Measurements from ENCODE around the gene TCF21.
"Not testable (repeated sequence)": the region's sequence is repeated elsewhere in the genome, so short reads cannot be mapped to it uniquely, and the experiment has no call there.

TCF21 gene

DNA sequence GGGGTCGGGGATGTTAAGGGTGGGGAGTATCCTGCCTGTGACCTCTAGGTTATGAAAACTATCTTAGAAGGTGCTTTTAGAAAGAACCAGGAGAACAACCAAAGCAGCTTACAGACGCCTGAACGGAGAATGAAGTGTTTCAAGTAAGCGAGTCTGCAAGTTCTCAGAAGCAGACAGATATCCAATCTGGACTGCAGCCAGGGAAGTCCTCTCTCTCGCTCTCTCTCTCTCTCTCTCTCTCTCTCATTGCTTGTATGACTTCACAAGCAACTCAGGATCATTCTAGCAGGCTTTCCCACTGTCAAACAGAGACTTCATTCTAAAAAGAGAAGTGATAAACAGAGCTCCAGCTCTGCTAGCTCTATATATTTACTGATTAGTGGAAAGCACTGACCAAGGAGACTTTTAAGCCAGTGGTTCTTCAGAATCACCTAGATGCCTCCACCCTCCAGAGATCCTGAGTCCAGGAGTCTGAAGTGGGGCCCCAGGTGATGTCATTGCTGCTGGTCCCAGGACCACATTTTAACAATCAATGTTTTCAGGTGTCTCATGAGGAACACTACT lies 6.0 kb downstream of the TCF21 start:
- H3K36me3 Mint-ChIP-seq = no peaks in the 10 kb centered on the region
- H3K4me1 Mint-ChIP-seq = peaks cover 27% of the 10 kb centered on the region
- ATAC-seq = no peak
- H3K27me3 Mint-ChIP-seq = peaks cover 76% of the 10 kb centered on the region
- no peak overlapping the region for H3K4me3 Mint-ChIP-seq
- peaks cover 2% of the 10 kb centered on the region for H3K9me3 Mint-ChIP-seq
- no peak overlapping the region for H3K27ac Mint-ChIP-seq

DNA sequence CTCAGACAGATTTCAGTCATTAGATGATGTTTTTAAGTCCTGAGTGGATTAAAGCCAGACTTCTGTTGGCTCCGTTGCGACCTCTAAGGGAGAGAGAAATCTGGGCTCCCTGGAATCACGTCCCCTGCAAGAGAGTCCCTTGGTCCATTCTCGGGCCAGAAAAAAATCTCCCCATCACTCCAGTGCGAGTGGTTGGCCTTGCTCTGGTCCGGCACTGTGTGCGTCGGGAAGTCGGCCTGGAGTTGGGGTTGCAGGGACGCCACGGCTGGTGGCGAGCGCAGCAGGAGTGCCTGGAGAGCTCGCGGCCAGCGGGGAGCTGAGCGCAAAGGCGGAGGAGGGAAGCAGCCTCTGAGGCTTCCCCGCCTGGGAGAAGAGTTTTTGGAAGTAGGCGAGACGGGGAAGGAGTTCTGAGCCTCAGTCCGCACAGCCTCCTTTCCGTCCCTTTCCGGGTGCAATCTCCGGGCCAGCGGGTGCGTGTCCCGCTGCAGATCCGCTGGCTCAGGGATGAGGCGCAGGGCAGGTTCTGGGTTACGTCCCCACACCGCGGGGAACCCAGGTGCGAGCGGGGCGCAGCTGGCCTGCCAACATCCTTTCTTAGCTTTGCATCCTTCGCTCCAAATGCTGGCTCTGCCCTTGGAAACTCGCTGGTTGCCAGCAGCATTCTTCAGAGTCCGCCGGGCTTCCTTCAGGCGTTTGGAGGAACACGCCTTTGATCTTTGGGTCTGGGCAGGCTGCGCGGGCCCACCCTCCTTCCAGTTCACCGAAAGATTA lies 6.8 kb downstream of the TCF21 start:
- ATAC-seq = no peak
- Mint-ChIP-seq H3K4me3 (no peak overlapping the region), H3K27ac (no peak overlapping the region), H3K4me1 (peaks cover 25% of the 10 kb centered on the region), H3K27me3 (peaks cover 74% of the 10 kb centered on the region), H3K9me3 (peaks cover 2% of the 10 kb centered on the region), H3K36me3 (no peaks in the 10 kb centered on the region)

DNA sequence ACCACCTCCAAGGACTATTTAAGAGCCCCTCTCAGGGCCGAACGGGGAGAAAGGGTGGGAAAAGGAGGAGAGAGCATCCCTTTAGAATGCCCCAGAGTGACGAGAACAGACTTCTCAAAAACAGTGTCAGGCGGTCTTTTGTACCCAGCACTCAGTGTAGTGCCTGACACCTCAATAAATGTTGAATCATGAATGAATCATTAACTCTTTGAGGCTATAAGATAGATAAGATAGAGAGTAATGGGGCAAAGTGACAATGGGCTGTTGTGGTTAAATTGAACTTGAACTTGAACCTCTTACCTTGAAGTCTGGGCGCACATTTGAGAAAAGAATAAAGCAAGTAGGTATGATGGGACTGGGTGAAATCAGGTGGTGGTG lies 7.4 kb downstream of the TCF21 start:
- peaks cover 74% of the 10 kb centered on the region for H3K27me3 Mint-ChIP-seq
- H3K4me1 Mint-ChIP-seq = peaks cover 19% of the 10 kb centered on the region
- H3K4me3 Mint-ChIP-seq = no peak overlapping the region
- H3K36me3 Mint-ChIP-seq = no peaks in the 10 kb centered on the region
- no peak for ATAC-seq
- H3K9me3 Mint-ChIP-seq = peaks cover 2% of the 10 kb centered on the region
- H3K27ac Mint-ChIP-seq = no peak overlapping the region

DNA sequence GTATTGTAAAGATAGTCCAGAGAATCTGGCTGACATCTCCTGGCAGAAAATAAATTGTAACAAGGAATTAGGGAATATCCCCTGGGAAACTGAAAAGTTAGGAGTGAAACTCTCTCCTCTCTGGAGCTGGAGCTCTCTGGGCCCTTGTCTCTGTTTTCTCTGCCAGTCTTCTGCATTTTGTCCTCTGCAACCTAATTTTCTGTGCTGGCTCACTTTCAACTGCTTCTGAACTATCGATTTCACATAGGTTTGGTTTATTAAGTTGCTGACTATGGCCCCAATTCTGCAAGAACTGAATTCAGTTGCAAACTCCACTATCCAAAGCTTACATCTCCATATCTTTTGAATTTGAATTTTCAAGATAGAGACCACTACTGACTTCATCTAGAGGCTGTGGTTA lies 9.3 kb downstream of the TCF21 start:
- Mint-ChIP-seq H3K4me3 (no peak overlapping the region), H3K36me3 (no peaks in the 10 kb centered on the region), H3K9me3 (peaks cover 2% of the 10 kb centered on the region), H3K27me3 (peaks cover 59% of the 10 kb centered on the region), H3K27ac (no peak overlapping the region), H3K4me1 (peaks cover 5% of the 10 kb centered on the region)
- ATAC-seq = no peak

DNA sequence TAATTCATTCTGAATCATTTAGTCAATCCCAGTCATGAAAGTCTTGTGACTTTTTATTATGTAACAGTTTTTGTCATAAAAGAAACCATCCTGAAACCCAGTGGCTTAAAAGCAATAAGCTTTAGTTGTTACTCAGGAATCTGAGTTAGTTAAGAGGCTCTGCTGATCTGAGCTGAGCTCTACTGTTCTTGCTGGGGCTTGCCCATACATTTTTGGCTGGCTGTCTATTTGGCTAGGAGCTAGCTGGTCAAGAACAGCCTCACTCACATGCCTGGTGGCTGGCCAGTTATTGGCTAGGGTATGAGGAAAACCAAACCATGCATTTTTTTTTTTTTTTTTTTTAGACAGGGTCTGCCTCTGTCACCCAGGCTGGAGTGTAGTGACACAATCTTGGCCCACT lies 10.6 kb downstream of the TCF21 start:
- Mint-ChIP-seq H3K4me3 (no peak overlapping the region), H3K27ac (no peak overlapping the region), H3K27me3 (peaks cover 58% of the 10 kb centered on the region), H3K9me3 (no peaks in the 10 kb centered on the region), H3K36me3 (no peaks in the 10 kb centered on the region), H3K4me1 (no peaks in the 10 kb centered on the region)
- ATAC-seq = no peak

DNA sequence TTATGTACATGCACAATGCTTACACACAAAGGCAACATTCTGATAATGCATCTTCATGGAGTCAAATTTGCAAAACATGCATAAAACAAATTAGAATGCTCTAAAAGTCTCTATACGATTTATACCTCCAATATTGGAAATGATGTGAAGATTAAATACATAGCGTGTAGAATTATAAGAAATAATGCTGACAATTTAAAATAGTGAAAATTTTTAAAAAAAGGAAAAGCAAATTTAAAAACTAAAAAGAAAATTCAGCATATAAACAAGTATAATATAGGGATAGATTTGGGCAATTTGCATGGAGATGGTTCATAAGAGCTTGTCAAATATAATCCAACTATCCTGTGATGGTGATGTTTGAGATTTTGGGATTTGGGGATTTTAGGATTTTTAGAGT lies 14.9 kb downstream of the TCF21 start:
- ATAC-seq = no peak
- Mint-ChIP-seq H3K36me3 (no peaks in the 10 kb centered on the region), H3K4me1 (no peaks in the 10 kb centered on the region), H3K27ac (no peak overlapping the region), H3K27me3 (peaks cover 50% of the 10 kb centered on the region), H3K4me3 (no peak overlapping the region), H3K9me3 (no peaks in the 10 kb centered on the region)

DNA sequence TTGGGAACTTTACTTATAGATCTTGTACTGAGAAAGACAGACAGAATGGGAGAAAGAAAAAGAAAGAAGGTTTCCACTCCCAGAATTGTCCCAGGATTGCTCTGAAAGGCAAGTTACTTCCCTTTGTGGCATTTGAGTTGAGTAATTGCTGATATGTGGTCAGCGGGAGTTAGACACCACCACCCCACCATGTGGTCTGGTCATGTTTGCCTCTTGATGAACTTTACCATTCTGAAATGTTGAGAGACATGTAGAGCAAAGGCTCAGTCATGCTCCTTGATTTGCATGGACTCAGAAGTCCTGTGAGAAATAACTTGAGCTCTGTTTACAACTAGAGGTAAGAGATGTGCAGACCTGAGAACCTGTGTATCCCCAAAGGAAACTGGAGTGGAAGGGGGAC lies 17.1 kb downstream of the TCF21 start:
- H3K9me3 Mint-ChIP-seq = no peaks in the 10 kb centered on the region
- no peak for ATAC-seq
- no peaks in the 10 kb centered on the region for H3K4me1 Mint-ChIP-seq
- no peak overlapping the region for H3K27ac Mint-ChIP-seq
- peaks cover 56% of the 10 kb centered on the region for H3K27me3 Mint-ChIP-seq
- H3K36me3 Mint-ChIP-seq = no peaks in the 10 kb centered on the region
- H3K4me3 Mint-ChIP-seq = no peak overlapping the region

DNA sequence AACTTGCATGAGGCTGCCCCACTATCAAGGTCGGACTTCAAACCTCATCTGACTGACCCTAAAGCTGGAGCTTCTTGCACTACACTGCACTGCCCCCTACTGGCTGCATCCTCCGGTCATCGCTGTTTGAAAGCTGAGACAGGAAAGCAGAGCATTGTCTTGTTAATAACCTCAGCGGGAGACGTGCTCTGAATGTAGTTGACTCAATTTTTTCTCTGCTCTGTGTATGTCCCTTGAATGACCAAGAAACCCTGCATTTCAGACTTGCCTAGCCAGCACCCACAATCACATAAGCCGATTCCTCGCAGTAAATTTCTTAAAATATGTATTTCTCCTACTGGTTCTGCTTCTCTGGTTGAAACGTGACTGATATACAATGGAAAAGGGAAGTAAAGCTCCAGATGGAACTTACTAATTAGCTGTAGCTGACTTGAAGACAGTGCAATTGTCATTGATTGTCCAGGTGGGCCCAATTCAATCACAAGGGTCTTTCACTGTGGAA lies 27.8 kb downstream of the TCF21 start:
- Mint-ChIP-seq H3K9me3 (no peaks in the 10 kb centered on the region), H3K27ac (no peak overlapping the region), H3K27me3 (peaks cover 21% of the 10 kb centered on the region), H3K4me3 (no peak overlapping the region), H3K36me3 (no peaks in the 10 kb centered on the region), H3K4me1 (peaks cover 5% of the 10 kb centered on the region)
- ATAC-seq = peak; percentile 75

DNA sequence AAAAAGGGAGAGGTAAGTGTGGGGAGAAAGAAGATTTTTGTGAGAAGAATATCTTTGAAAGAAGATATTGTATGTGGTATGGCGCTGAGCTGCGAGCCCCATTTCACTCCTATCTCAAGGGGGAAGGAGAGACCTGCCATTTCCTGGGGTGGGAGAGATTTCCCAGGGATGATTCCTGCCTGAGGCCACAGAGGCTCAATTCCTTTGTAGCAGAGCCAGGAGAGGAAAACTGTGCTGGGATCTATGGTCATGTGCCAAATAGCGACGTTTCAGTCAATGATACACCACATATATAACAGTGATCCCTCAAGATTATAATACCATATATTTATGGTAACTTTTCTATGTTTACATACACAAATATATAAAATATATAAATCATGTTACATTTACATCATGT lies 28.9 kb downstream of the TCF21 start:
- H3K27ac Mint-ChIP-seq = no peak overlapping the region
- ATAC-seq = no peak
- H3K27me3 Mint-ChIP-seq = peaks cover 21% of the 10 kb centered on the region

DNA sequence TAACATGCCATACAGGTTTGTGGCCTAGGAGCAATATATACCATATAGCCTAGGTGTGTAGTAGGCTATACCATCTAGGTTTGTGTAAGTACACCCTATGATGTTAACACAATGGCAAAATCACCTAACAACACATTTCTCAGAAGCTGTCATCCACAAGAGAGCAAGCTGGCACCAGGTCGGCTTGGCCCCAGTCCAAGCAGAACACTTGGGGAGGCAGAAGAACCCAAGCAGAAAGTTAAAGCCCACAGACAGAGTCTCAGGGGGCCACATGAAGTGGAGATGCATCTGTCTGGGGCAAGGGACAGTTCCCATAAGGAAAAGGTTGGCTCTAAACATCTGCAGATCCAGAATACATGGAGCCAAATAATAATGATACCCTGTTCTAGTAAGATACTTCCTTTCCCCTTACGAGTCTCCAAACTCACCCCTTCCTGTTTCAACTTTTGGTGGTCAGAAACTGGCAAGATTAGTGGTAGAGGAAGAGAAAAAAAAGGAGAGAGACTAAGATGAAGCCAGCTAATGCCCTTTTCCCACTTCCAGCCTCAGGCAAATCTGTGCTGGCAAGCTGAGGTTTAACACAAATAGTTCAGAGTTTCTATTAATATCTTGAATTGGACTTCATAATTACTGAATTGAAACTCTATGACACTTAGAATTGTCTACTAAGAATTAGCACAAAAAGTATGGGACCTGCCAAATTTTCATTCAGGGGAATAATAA lies 29.5 kb downstream of the TCF21 start:
- Mint-ChIP-seq H3K36me3 (no peaks in the 10 kb centered on the region), H3K27me3 (peaks cover 15% of the 10 kb centered on the region), H3K4me1 (peaks cover 5% of the 10 kb centered on the region), H3K9me3 (no peaks in the 10 kb centered on the region), H3K4me3 (no peak overlapping the region), H3K27ac (no peak overlapping the region)
- ATAC-seq = no peak

More for the DNA sequence above, 28.9 kb downstream of the TCF21 start:
- H3K36me3 Mint-ChIP-seq = no peaks in the 10 kb centered on the region
- H3K9me3 Mint-ChIP-seq = no peaks in the 10 kb centered on the region
- peaks cover 5% of the 10 kb centered on the region for H3K4me1 Mint-ChIP-seq
- no peak overlapping the region for H3K4me3 Mint-ChIP-seq

DNA sequence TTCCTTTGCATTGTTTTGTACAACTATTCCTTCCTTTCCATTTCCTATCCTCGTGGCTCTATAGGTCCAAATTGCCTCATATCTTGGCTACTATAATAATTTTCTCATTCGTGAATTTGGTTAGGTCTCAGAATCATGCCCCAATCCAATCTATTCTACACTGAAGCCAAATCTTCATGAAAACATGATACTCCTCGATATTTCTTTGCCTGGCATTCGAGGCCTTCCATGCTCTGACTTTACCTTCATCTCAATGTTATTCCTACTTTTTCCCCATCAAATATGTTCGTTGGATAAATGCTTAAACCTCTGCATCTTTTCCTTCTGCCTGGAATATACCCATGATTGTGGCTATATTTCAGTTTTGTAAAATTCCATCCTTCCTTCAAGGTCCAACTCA lies 30.4 kb downstream of the TCF21 start:
- H3K4me1 Mint-ChIP-seq = peaks cover 5% of the 10 kb centered on the region
- H3K9me3 Mint-ChIP-seq = no peaks in the 10 kb centered on the region
- ATAC-seq = no peak
- peaks cover 8% of the 10 kb centered on the region for H3K27me3 Mint-ChIP-seq
- no peak overlapping the region for H3K4me3 Mint-ChIP-seq
- H3K36me3 Mint-ChIP-seq = no peaks in the 10 kb centered on the region
- H3K27ac Mint-ChIP-seq = no peak overlapping the region

DNA sequence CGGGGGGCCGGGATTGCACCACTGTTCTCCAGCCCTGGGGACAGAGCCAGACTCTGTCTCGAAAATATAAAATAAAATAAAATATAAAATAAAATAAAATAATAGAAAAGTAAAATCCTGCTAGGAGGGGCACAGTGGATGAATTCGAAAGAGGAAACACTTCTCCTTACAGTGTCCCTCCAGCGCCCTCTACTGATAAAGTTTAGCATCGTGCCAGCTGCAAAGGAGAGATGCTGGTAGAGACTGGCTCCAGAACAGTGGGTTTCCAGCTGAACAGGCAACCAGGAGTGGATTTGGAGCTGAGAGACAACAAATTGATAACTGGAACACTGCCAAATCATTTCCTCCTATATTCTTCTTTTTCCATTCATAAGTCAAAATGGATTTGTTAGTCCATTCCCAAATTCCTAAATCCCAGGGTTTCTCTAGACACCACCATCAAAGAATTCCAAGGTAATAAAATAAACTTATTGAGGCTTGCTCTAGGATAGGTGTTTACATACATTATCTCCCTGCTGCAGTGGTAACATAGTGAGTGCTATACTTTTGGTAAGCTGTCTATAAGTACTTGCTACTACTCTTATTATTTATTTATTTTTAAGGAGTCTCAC lies 32.4 kb downstream of the TCF21 start:
- ATAC-seq = no peak
- H3K9me3 Mint-ChIP-seq = no peaks in the 10 kb centered on the region
- no peaks in the 10 kb centered on the region for H3K36me3 Mint-ChIP-seq
- no peak overlapping the region for H3K4me3 Mint-ChIP-seq
- H3K27ac Mint-ChIP-seq = no peak overlapping the region
- H3K27me3 Mint-ChIP-seq = peaks cover 8% of the 10 kb centered on the region
- peaks cover 5% of the 10 kb centered on the region for H3K4me1 Mint-ChIP-seq

DNA sequence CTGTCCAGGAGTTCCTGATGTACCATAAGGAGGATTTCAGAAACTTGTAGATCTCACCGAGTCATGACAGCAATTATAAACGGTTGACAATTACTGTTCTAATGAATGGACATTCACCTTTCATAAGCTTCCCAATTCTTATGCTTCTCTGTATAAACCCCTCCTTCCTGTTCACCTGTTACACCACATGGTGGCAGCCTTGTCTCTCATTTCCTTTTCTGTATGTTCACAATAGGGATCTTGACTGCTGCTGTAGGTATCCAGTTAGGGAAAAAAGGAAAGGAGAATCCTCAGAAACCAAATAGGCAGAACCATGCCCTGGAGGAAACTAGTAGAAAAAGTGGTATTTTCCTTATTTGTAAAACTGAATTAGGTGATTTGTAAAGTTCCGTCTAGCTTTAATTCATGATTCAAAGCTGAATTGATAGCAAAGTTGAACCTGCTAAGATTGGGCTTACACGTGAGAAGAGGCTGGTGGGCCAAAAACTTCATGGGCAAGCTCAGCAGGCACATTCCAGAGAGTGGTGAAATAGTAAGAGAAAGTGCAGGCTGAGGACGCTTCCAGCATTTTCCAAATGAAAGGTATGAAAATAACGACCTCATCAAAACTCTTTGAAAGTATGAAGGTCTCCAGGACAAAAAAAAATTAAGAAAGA lies 35.2 kb downstream of the TCF21 start:
- no peaks in the 10 kb centered on the region for H3K36me3 Mint-ChIP-seq
- peak; percentile 83 for ATAC-seq
- peaks cover 18% of the 10 kb centered on the region for H3K27me3 Mint-ChIP-seq
- H3K4me1 Mint-ChIP-seq = no peaks in the 10 kb centered on the region
- H3K9me3 Mint-ChIP-seq = no peaks in the 10 kb centered on the region
- H3K4me3 Mint-ChIP-seq = no peak overlapping the region
- H3K27ac Mint-ChIP-seq = no peak overlapping the region

DNA sequence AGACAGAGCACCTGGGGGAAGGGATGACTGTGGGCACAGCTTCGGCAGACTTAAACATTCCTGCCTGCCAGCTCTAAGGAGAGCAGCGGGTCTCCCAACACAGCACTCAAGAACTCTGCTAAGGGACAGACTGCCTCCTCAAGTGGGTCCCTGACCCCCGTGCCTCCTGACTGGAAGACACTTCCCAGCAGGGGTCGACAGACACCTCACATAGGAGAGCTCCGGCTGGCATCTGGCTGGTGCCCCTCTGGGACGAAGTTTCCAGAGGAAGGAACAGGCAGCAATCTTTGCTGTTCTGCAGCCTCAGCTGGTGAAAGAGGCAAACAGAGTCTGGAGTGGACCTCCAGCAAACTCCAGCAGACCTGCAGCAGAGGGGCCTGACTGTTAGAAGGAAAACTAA lies 42.3 kb downstream of the TCF21 start:
- not testable (repeated sequence) for ATAC-seq, H3K4me1 Mint-ChIP-seq, H3K36me3 Mint-ChIP-seq

DNA sequence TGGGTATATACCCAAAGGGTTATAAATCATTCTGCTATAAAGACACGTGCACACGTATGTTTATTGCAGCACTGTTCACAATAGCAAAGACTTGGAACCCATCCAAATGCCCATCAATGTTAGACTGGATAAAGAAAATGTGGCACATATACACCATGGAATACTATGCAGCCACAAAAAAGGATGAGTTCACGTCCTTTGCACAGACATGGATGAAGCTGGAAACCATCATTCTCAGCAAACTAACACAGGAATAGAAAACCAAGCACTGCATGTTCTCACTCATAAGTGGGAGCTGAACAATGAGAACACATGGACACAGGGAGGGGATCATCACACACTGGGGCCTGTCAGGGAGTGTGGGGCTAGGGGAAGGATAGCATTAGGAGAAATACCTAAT lies 47.4 kb downstream of the TCF21 start:
- H3K27me3 Mint-ChIP-seq = peaks cover 34% of the 10 kb centered on the region
- H3K27ac Mint-ChIP-seq, H3K36me3 Mint-ChIP-seq, H3K9me3 Mint-ChIP-seq, H3K4me1 Mint-ChIP-seq, H3K4me3 Mint-ChIP-seq, ATAC-seq: not testable (repeated sequence)

More for the DNA sequence above, 42.3 kb downstream of the TCF21 start:
- H3K4me3 Mint-ChIP-seq, H3K9me3 Mint-ChIP-seq, H3K27ac Mint-ChIP-seq: not testable (repeated sequence)
- peaks cover 12% of the 10 kb centered on the region for H3K27me3 Mint-ChIP-seq
